BLaER1 (cell line): ENCODE data around the gene PON1.

ENCODE experiments used
- H3K27ac ChIP-seq: shearing (Covaris generic); formaldehyde crosslinking; 2 replicates; pipeline ENCODE4 v1.8.1; 2022
- H3K27me3 ChIP-seq: shearing (Covaris generic); formaldehyde crosslinking; 2 replicates; pipeline ENCODE4 v1.8.1; 2022
- H3K36me3 ChIP-seq: shearing (Covaris generic); formaldehyde crosslinking; 2 replicates; pipeline ENCODE4 v1.8.1; 2022
- H3K4me1 ChIP-seq: shearing (Covaris generic); formaldehyde crosslinking; 2 replicates; pipeline ENCODE4 v1.8.1; 2022
- H3K4me2 ChIP-seq: shearing (Covaris generic); formaldehyde crosslinking; 2 replicates; pipeline ENCODE4 v1.8.1; 2022
- H3K4me3 ChIP-seq: shearing (Covaris generic); formaldehyde crosslinking; 2 replicates; pipeline ENCODE4 v1.8.1; 2022
- H3K9ac ChIP-seq: shearing (Covaris generic); formaldehyde crosslinking; 2 replicates; pipeline ENCODE4 v1.8.1; 2022
- H3K9me3 ChIP-seq: shearing (Covaris generic); formaldehyde crosslinking; 2 replicates; pipeline ENCODE4 v1.8.1; 2022
- H4K20me1 ChIP-seq: shearing (Covaris generic); formaldehyde crosslinking; 2 replicates; pipeline ENCODE4 v1.8.1; 2022
- Cebpa-rat ChIP-seq: shearing (Covaris generic); IDR thresholded peaks from 2 replicates; pipeline ENCODE4 v1.8.1; 2022

Gene PON1

GRCh38 chr7:95318501-95319100 is 5.7 kb downstream of the PON1 start:
- H3K4me2 ChIP-seq = no peak overlapping the region
- no peak overlapping the region for H3K27ac ChIP-seq
- no peaks in the 10 kb centered on the region for H3K27me3 ChIP-seq
- H4K20me1 ChIP-seq = no peaks in the 10 kb centered on the region
- H3K36me3 ChIP-seq = no peaks in the 10 kb centered on the region
- H3K4me1 ChIP-seq = no peaks in the 10 kb centered on the region
- H3K4me3 ChIP-seq = no peak overlapping the region
- no peak overlapping the region for H3K9ac ChIP-seq
- no peak for TF ChIP-seq Cebpa-rat
- H3K9me3 ChIP-seq = no peaks in the 10 kb centered on the region

- Histone ChIP-seq H3K4me3 (no peak overlapping the region), H3K9me3 (no peaks in the 10 kb centered on the region), H3K4me2 (no peak overlapping the region), H3K27ac (no peak overlapping the region), H3K27me3 (no peaks in the 10 kb centered on the region), H3K4me1 (no peaks in the 10 kb centered on the region), H3K9ac (no peak overlapping the region), H4K20me1 (no peaks in the 10 kb centered on the region), H3K36me3 (no peaks in the 10 kb centered on the region)
- TF ChIP-seq Cebpa-rat = no peak
Measured at GRCh38 chr7:95317966-95318365, 6.4 kb downstream of the PON1 start.

- H4K20me1 ChIP-seq = no peaks in the 10 kb centered on the region
Measured at GRCh38 chr7:95317546-95317945, 6.8 kb downstream of the PON1 start.

GRCh38 chr7:95316588-95316987 is 7.7 kb downstream of the PON1 start:
- no peak for TF ChIP-seq Cebpa-rat
- Histone ChIP-seq H3K27me3 (no peaks in the 10 kb centered on the region), H3K4me1 (no peaks in the 10 kb centered on the region), H3K4me3 (no peak overlapping the region), H3K9me3 (no peaks in the 10 kb centered on the region), H3K9ac (no peak overlapping the region), H3K36me3 (no peaks in the 10 kb centered on the region), H3K4me2 (no peak overlapping the region), H4K20me1 (no peaks in the 10 kb centered on the region), H3K27ac (no peak overlapping the region)

More at GRCh38 chr7:95317546-95317945, 6.8 kb downstream of the PON1 start:
- no peaks in the 10 kb centered on the region for H3K9me3 ChIP-seq
- H3K36me3 ChIP-seq = no peaks in the 10 kb centered on the region
- TF ChIP-seq Cebpa-rat = no peak
- no peaks in the 10 kb centered on the region for H3K27me3 ChIP-seq
- no peak overlapping the region for H3K4me2 ChIP-seq
- no peaks in the 10 kb centered on the region for H3K4me1 ChIP-seq
- no peak overlapping the region for H3K27ac ChIP-seq
- H3K9ac ChIP-seq = no peak overlapping the region
- H3K4me3 ChIP-seq = no peak overlapping the region

GRCh38 chr7:95312561-95312960 is 11.8 kb downstream of the PON1 start:
- Histone ChIP-seq H3K4me2 (no peak overlapping the region), H3K36me3 (no peaks in the 10 kb centered on the region), H3K27me3 (no peaks in the 10 kb centered on the region), H3K4me1 (no peaks in the 10 kb centered on the region), H3K9me3 (no peaks in the 10 kb centered on the region), H4K20me1 (no peaks in the 10 kb centered on the region), H3K9ac (no peak overlapping the region), H3K27ac (no peak overlapping the region), H3K4me3 (no peak overlapping the region)
- no peak for TF ChIP-seq Cebpa-rat

- H3K9me3 ChIP-seq = no peaks in the 10 kb centered on the region
- H3K4me3 ChIP-seq = no peak overlapping the region
- H3K4me2 ChIP-seq = no peak overlapping the region
- H3K9ac ChIP-seq = no peak overlapping the region
- H4K20me1 ChIP-seq = no peaks in the 10 kb centered on the region
- H3K27ac ChIP-seq = no peak overlapping the region
- no peaks in the 10 kb centered on the region for H3K4me1 ChIP-seq
- no peaks in the 10 kb centered on the region for H3K27me3 ChIP-seq
- TF ChIP-seq Cebpa-rat = no peak
- H3K36me3 ChIP-seq = no peaks in the 10 kb centered on the region
Measured at GRCh38 chr7:95311389-95311788, 12.9 kb downstream of the PON1 start.

- Histone ChIP-seq H4K20me1 (no peaks in the 10 kb centered on the region), H3K4me2 (no peak overlapping the region), H3K27me3 (no peaks in the 10 kb centered on the region), H3K27ac (no peak overlapping the region), H3K4me3 (no peak overlapping the region), H3K9ac (no peak overlapping the region), H3K4me1 (no peaks in the 10 kb centered on the region), H3K9me3 (no peaks in the 10 kb centered on the region), H3K36me3 (no peaks in the 10 kb centered on the region)
- TF ChIP-seq Cebpa-rat = no peak
Measured at GRCh38 chr7:95309951-95310350, 14.4 kb downstream of the PON1 start.

GRCh38 chr7:95304990-95305389 is 19.3 kb downstream of the PON1 start:
- Histone ChIP-seq H3K4me1 (no peaks in the 10 kb centered on the region), H3K9ac (no peak overlapping the region), H3K4me3 (no peak overlapping the region), H3K27me3 (no peaks in the 10 kb centered on the region), H3K27ac (no peak overlapping the region), H4K20me1 (no peaks in the 10 kb centered on the region), H3K36me3 (no peaks in the 10 kb centered on the region), H3K4me2 (no peak overlapping the region), H3K9me3 (no peaks in the 10 kb centered on the region)
- TF ChIP-seq Cebpa-rat = no peak

- no peak overlapping the region for H3K4me2 ChIP-seq
- no peaks in the 10 kb centered on the region for H4K20me1 ChIP-seq
- H3K4me1 ChIP-seq = no peaks in the 10 kb centered on the region
- H3K36me3 ChIP-seq = no peaks in the 10 kb centered on the region
- no peak overlapping the region for H3K4me3 ChIP-seq
- TF ChIP-seq Cebpa-rat = no peak
- H3K9ac ChIP-seq = no peak overlapping the region
- H3K27ac ChIP-seq = no peak overlapping the region
- H3K9me3 ChIP-seq = no peaks in the 10 kb centered on the region
- no peaks in the 10 kb centered on the region for H3K27me3 ChIP-seq
Measured at GRCh38 chr7:95303013-95303905, 21.1 kb downstream of the PON1 start.

- Histone ChIP-seq H3K27ac (no peak overlapping the region), H3K4me1 (no peaks in the 10 kb centered on the region), H3K27me3 (no peaks in the 10 kb centered on the region), H3K9me3 (no peaks in the 10 kb centered on the region), H4K20me1 (no peaks in the 10 kb centered on the region), H3K4me3 (no peak overlapping the region), H3K36me3 (no peaks in the 10 kb centered on the region), H3K9ac (no peak overlapping the region), H3K4me2 (no peak overlapping the region)
- no peak for TF ChIP-seq Cebpa-rat
Measured at GRCh38 chr7:95298091-95298490, 26.2 kb downstream of the PON1 start.
